B cell (primary cell): ENCODE measurements around the gene ORAI3. TPM values are rescaled to one million over a fixed set of nuclear protein-coding genes. Genes with fewer than 3 reads are reported as not detected.

Source experiments
- ATAC-seq: fragments of 200-7000 bp; cut with Tn5 transposase; one replicate; pipeline ENCODE4 v1.10.0; 2021; ENCODE audit warnings: low read depth, mild to moderate bottlenecking, moderate number of reproducible peaks, moderate library complexity
- CTCF ChIA-PET: fragments of 350-600 bp; sonication (Branson Sonifier 250); formaldehyde crosslinking; loops from one replicate; lab custom pipeline; 2021; ENCODE audit warnings: antibody characterized with exemption, inconsistent platforms; lab: Charles Lee
- POLR2A ChIA-PET: fragments of 350-600 bp; sonication (Branson Sonifier 250); formaldehyde crosslinking; loops from one replicate; lab custom pipeline; 2021; ENCODE audit warnings: antibody characterized with exemption; lab: Charles Lee
- DNase-seq: peaks from one replicate; pipeline ENCODE4 v3.0.0; 2013
- H2AFZ ChIP-seq: 2 replicates; pipeline ENCODE4 v1.6.1; 2012; ENCODE audit warnings: mild to moderate bottlenecking, low read depth, low read length; ENCODE audit not compliant: insufficient read depth, poor library complexity, severe bottlenecking
- H3K27ac ChIP-seq, 2 donors: 1 replicate in 1 of 2; 2 replicates in 1 of 2; pipeline ENCODE4 v1.5.1; 2012 to 2013; ENCODE audit warnings: low read length in 2 of 2, mild to moderate bottlenecking in 2 of 2, moderate library complexity in 1 of 2
- H3K27me3 ChIP-seq, 4 experiments: fragments of 200-600 bp in 1 of 4; sonication (generic) in 1 of 4; replicated peaks in 1 of 4; 1 replicate in 2 of 4; 2 replicates in 2 of 4; pipeline versions ENCODE4 v1.6.1 to v1.7.0; 2013 to 2016; ENCODE audit warnings: low read length in 3 of 4, mild to moderate bottlenecking in 2 of 4, mixed read lengths in 1 of 4, moderate library complexity in 1 of 4; ENCODE audit not compliant: insufficient read depth in 4 of 4, control insufficient read depth in 3 of 4; ENCODE audit errors: control extremely low read depth in 1 of 4
- H3K36me3 ChIP-seq, 2 experiments: replicated peaks in 1 of 2; 1 replicate in 1 of 2; 2 replicates in 1 of 2; pipeline versions ENCODE4 v1.6.1 to v1.7.1; 2013; ENCODE audit warnings: low read length in 1 of 2; ENCODE audit not compliant: insufficient read depth in 2 of 2, control insufficient read depth in 1 of 2; ENCODE audit errors: control extremely low read depth in 1 of 2, extremely low read depth in 1 of 2
- H3K4me1 ChIP-seq, 2 donors: fragments of 200-600 bp in 1 of 2; sonication (generic) in 1 of 2; 1 replicate in 1 of 2; 2 replicates in 1 of 2; pipeline versions ENCODE4 v1.5.1 to v1.6.1; 2013 to 2017; ENCODE audit warnings: low read length in 2 of 2; ENCODE audit not compliant: control insufficient read depth in 2 of 2, insufficient read depth in 2 of 2
- H3K4me2 ChIP-seq: replicated peaks from 2 replicates; pipeline ENCODE3; 2012; ENCODE audit warnings: mild to moderate bottlenecking, low read depth, low read length; ENCODE audit not compliant: poor library complexity, severe bottlenecking
- H3K4me3 ChIP-seq, 5 experiments: fragments of 200-600 bp in 1 of 5; sonication (generic) in 1 of 5; 1 replicate in 3 of 5; 2 replicates in 2 of 5; pipeline versions ENCODE4 v1.5.1 to v1.7.0; 2011 to 2016; ENCODE audit warnings: low read length in 4 of 5, mild to moderate bottlenecking in 4 of 5, low read depth in 2 of 5, control low read depth in 1 of 5, moderate library complexity in 1 of 5; ENCODE audit not compliant: insufficient read depth in 1 of 5; ENCODE audit errors: control extremely low read depth in 1 of 5, extremely low read depth in 1 of 5
- H3K79me2 ChIP-seq: fragments of 200-600 bp; sonication (generic); one replicate; pipeline ENCODE4 v1.6.0; 2016; ENCODE audit warnings: low read length; ENCODE audit not compliant: control insufficient read depth, insufficient read depth
- H3K9ac ChIP-seq: fragments of 200-600 bp; sonication (generic); 2 replicates; pipeline ENCODE4 v1.6.1; 2017; ENCODE audit warnings: mild to moderate bottlenecking, low read length, moderate library complexity
- H3K9me3 ChIP-seq, 3 donors: one replicate each; pipeline versions ENCODE4 v1.6.1 to v1.7.1; 2013; ENCODE audit warnings: low read length in 2 of 3; ENCODE audit not compliant: control insufficient read depth in 2 of 3, insufficient read depth in 1 of 3; ENCODE audit errors: control extremely low read depth in 1 of 3
- H4K20me1 ChIP-seq: 2 replicates; pipeline ENCODE4 v1.6.0; 2012; ENCODE audit warnings: mild to moderate bottlenecking, low read length; ENCODE audit not compliant: insufficient read depth, control insufficient read depth, poor library complexity, severe bottlenecking
- H3K27ac Mint-ChIP-seq: one replicate; pipeline ENCODE4 v1.8.0; 2021; ENCODE audit warnings: mixed read lengths
- H3K27me3 Mint-ChIP-seq: one replicate; pipeline ENCODE4 v1.8.0; 2021; ENCODE audit warnings: mixed read lengths
- H3K4me1 Mint-ChIP-seq: one replicate; pipeline ENCODE4 v1.8.0; 2021; ENCODE audit warnings: mixed read lengths
- H3K4me3 Mint-ChIP-seq: one replicate; pipeline ENCODE4 v1.8.0; 2021; ENCODE audit warnings: mixed read lengths
- H3K9me3 Mint-ChIP-seq: one replicate; pipeline ENCODE4 v1.8.0; 2022; ENCODE audit warnings: mixed read lengths; ENCODE audit not compliant: insufficient read depth
- EZH2 ChIP-seq: IDR thresholded peaks from 2 replicates; pipeline ENCODE4 v1.6.1; 2012; ENCODE audit warnings: borderline replicate concordance, low read depth, mild to moderate bottlenecking, moderate library complexity, low read length; ENCODE audit not compliant: insufficient read depth, poor library complexity, severe bottlenecking
- WGBS: methylation state at CpG from one replicate; pipeline ENCODE4 v1.1.5; 2013; ENCODE audit warnings: missing lambda C conversion rate; ENCODE audit not compliant: insufficient coverage; 5-methylcytosine and 5-hydroxymethylcytosine counted together
- intact Hi-C: fragments of 100-400 bp; cut with micrococcal nuclease; formaldehyde crosslinking; loops from one replicate; pipeline ENCODE4 v1.10.0; 2022
- polyA plus RNA-seq: library from polyadenylated mRNA; depleted of rRNA; stranded (reverse); fragments of >200 nt; gene quantifications from 2 replicates; pipeline ENCODE4 v1.2.3, GENCODE V29; 2012
- total RNA-seq, 2 donors: library from RNA; stranded (reverse); fragments of 120-200 nt in 1 of 2; gene quantifications; 1 replicate in 1 of 2; 2 replicates in 1 of 2; pipeline versions ENCODE4 v1.2.3 to v1.2.4, GENCODE V29; 2013 to 2022
- TF ChIP-seq, protein P1 (sequence below): fragments of 200-600 bp; IDR thresholded peaks from one replicate; pipeline ENCODE4 v1.8.0; 2022; ENCODE audit warnings: antibody characterized with exemption, mild to moderate bottlenecking

ORAI3 gene
- total and polyA plus RNA-seq, 2 donors (not counting 1 experiment from before 2014, with no cell fraction given) = 32.2 to 51.8 TPM

DNA sequence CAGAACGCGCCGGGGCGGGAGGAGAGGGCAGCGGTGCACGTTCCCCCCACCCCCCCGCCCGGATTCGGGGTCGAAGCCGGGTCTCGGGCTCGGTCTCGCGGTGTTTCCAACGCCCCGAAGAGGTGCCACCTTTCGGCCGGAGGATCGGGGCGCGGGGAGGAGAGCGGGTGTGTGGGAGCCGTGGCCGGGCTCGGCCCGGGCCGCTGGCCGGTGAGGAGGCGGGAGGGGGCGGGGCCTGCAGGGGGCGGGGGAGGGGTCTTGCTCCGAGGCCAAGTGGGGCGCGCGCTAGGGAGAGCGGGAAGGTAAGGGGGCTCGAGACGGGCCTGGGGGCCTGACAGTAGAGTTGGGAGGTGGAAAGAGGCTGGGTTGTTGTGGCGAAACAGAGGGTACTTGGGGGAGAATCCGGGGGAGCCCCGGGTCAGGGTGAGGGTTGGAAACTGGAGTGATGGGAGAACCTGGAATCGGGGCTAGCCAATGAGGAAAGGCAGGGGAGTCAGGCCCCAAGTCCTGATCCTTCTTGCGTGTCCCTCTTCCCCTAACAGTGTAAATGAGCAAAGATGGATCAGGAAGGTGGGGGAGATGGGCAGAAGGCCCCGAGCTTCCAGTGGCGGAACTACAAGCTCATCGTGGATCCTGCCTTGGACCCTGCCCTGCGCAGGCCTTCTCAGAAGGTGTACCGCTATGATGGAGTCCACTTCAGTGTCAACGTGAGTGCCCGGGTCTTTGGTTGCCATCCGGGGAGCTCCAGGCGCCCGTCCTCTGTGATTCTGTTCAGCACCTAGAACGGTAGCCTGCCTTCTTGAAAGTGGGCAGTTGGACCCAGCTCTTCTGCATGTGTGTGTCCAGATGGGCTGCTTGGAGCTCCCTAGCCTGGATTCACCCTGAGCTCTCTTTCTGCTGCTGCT lies 9.6 kb downstream of the ORAI3 start:
- Mint-ChIP-seq H3K4me3 (peak overlapping the region; percentile 85), H3K27me3 (no peaks in the 10 kb centered on the region), H3K27ac (peak overlapping the region; percentile 91), H3K4me1 (peaks cover 39% of the 10 kb centered on the region), H3K9me3 (no peaks in the 10 kb centered on the region)
- ChIA-PET POLR2A (interaction anchor here (1.0 to 1.1 kb wide), 2 partner anchors 83 to 115 kb away, joined by 5 to 6 read pairs; partner anchors contain the start of genes ZNF646 and ZNF668), CTCF (interaction anchor here (0.9 to 1.8 kb wide), 3 partner anchors 17 to 183 kb away, joined by 3 to 5 read pairs (median 3); no protein-coding TSS in a partner anchor)
- peaks cover 15 to 24% of the 10 kb centered on the region in 2 donors for H3K4me1 ChIP-seq
- 24% methylated on average over 40 of the region's 55 CpGs for WGBS
- peak overlapping the region; percentile 98 for H2AFZ ChIP-seq
- H3K4me2 ChIP-seq = peak overlapping the region; percentile 91
- peaks cover 42% of the 10 kb centered on the region for H3K79me2 ChIP-seq
- H3K9ac ChIP-seq = peak overlapping the region; percentile 98
- H3K27me3 ChIP-seq = no peaks in the 10 kb centered on the region
- peak; percentile 39 for DNase-seq
- TF ChIP-seq, protein P1, sequence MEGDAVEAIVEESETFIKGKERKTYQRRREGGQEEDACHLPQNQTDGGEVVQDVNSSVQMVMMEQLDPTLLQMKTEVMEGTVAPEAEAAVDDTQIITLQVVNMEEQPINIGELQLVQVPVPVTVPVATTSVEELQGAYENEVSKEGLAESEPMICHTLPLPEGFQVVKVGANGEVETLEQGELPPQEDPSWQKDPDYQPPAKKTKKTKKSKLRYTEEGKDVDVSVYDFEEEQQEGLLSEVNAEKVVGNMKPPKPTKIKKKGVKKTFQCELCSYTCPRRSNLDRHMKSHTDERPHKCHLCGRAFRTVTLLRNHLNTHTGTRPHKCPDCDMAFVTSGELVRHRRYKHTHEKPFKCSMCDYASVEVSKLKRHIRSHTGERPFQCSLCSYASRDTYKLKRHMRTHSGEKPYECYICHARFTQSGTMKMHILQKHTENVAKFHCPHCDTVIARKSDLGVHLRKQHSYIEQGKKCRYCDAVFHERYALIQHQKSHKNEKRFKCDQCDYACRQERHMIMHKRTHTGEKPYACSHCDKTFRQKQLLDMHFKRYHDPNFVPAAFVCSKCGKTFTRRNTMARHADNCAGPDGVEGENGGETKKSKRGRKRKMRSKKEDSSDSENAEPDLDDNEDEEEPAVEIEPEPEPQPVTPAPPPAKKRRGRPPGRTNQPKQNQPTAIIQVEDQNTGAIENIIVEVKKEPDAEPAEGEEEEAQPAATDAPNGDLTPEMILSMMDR = no peak
- TF ChIP-seq EZH2 = no peak
- H3K27ac ChIP-seq = peak overlapping the region; percentile 34 to 60
- peaks cover 9 to 42% of the 10 kb centered on the region in 2 experiments for H3K36me3 ChIP-seq
- intact Hi-C loops = no loop called here
- H3K4me3 ChIP-seq = peak overlapping the region; percentile 30 to 99 (median 92)
- H4K20me1 ChIP-seq = peaks cover 25% of the 10 kb centered on the region
- peaks cover 0 to 3% (median 0%) of the 10 kb centered on the region in 3 donors for H3K9me3 ChIP-seq
- peak; percentile 23 for ATAC-seq
